Stimulated activated CD8-positive, alpha-beta memory T cell treated with anti-CD3 and anti-CD28 coated beads, Interleukin-7, amount 100 ng/mL, for 48 hours (primary cell): ENCODE measurements around the gene SYNPO2L.
"Not testable (repeated sequence)": the region's sequence is repeated elsewhere in the genome, so short reads cannot be mapped to it uniquely, and the experiment has no call there.

Experiments used
- DNase-seq, 2 donors: peaks; one replicate each; pipeline ENCODE4 v3.0.0-alpha.2; 2020; ENCODE audit warnings: low read depth in 1 of 2; ENCODE audit errors: extremely low read depth in 1 of 2

Gene SYNPO2L

GRCh38 chr10:73625004-73625883, 30.6 kb downstream of the SYNPO2L start:
- DNase-seq, result no peak

- no peak for DNase-seq
Observed at GRCh38 chr10:73623056-73623455, 32.8 kb downstream of the SYNPO2L start.

GRCh38 chr10:73620974-73621373, 34.9 kb downstream of the SYNPO2L start:
- not testable (repeated sequence) for DNase-seq

- not testable (repeated sequence) for DNase-seq
Observed at GRCh38 chr10:73617143-73617542, 38.7 kb downstream of the SYNPO2L start.

- DNase-seq, result no peak
Observed at GRCh38 chr10:73614720-73615119, 41.1 kb downstream of the SYNPO2L start.

GRCh38 chr10:73609116-73609515, 46.7 kb downstream of the SYNPO2L start:
- DNase-seq, result no peak

- DNase-seq, result no peak
Observed at GRCh38 chr10:73601486-73601921, 54.3 kb downstream of the SYNPO2L start.

GRCh38 chr10:73597346-73597745, 58.5 kb downstream of the SYNPO2L start:
- no peak for DNase-seq
